ENCODE measurements around the gene RALGPS1. TPM values are rescaled to one million over a fixed set of nuclear protein-coding genes. Genes with fewer than 3 reads are reported as not detected.

RALGPS1 gene
- total RNA-seq, 2 donors from 2014 or later: 7.6 to 18.5 TPM

- Histone ChIP-seq H3K9me3 (no peaks in the 10 kb centered on the region), H3K4me3 (no peak overlapping the region), H3K4me1 (ENCODE audit: control insufficient read depth in 1 of 2, low read depth in 2 of 2) (no peaks in the 10 kb centered on the region), H3K36me3 (no peaks in the 10 kb centered on the region), H3K27me3 (replicated peaks; ENCODE audit: insufficient read depth) (no peaks in the 10 kb centered on the region), H3K27ac (no peak overlapping the region)
- DNase-seq (ENCODE audit: low spot score): no peak
- ATAC-seq (ENCODE audit: insufficient number of reproducible peaks, low FRiP score, low read depth): no peak
- TF ChIP-seq CTCF (IDR thresholded peaks at IDR 0.05): no peak
Measured at GRCh38 chr9:126932871-126933321, 18.3 kb downstream of the RALGPS1 start.

GRCh38 chr9:126933334-126933980, 18.9 kb downstream of the RALGPS1 start:
- TF ChIP-seq CTCF (IDR thresholded peaks at IDR 0.05): no peak
- Histone ChIP-seq H3K27me3 (replicated peaks; ENCODE audit: insufficient read depth) (no peaks in the 10 kb centered on the region), H3K4me1 (ENCODE audit: control insufficient read depth in 1 of 2, low read depth in 2 of 2) (no peaks in the 10 kb centered on the region), H3K27ac (no peak overlapping the region), H3K36me3 (no peaks in the 10 kb centered on the region), H3K4me3 (no peak overlapping the region), H3K9me3 (no peaks in the 10 kb centered on the region)
- ATAC-seq (ENCODE audit: insufficient number of reproducible peaks, low FRiP score, low read depth): no peak
- DNase-seq (ENCODE audit: low spot score): no peak

- TF ChIP-seq CTCF (IDR thresholded peaks at IDR 0.05): no peak
- H3K36me3 ChIP-seq: no peaks in the 10 kb centered on the region
Measured at GRCh38 chr9:126934441-126934840, 19.9 kb downstream of the RALGPS1 start.

GRCh38 chr9:126935630-126936029, 21.0 kb downstream of the RALGPS1 start:
- no peak for DNase-seq (ENCODE audit: low spot score)
- TF ChIP-seq CTCF (IDR thresholded peaks at IDR 0.05): no peak
- ATAC-seq (ENCODE audit: insufficient number of reproducible peaks, low FRiP score, low read depth): no peak

More at GRCh38 chr9:126934441-126934840, 19.9 kb downstream of the RALGPS1 start:
- H3K4me3 ChIP-seq: no peak overlapping the region
- no peaks in the 10 kb centered on the region for H3K9me3 ChIP-seq
- no peaks in the 10 kb centered on the region for H3K27me3 ChIP-seq (replicated peaks; ENCODE audit: insufficient read depth)
- no peak overlapping the region for H3K27ac ChIP-seq
- DNase-seq (ENCODE audit: low spot score) (no peak), ATAC-seq (ENCODE audit: insufficient number of reproducible peaks, low FRiP score, low read depth) (no peak)
- no peaks in the 10 kb centered on the region for H3K4me1 ChIP-seq (ENCODE audit: control insufficient read depth in 1 of 2, low read depth in 2 of 2)

GRCh38 chr9:126937444-126937843, 22.9 kb downstream of the RALGPS1 start:
- no peaks in the 10 kb centered on the region for H3K27me3 ChIP-seq (replicated peaks; ENCODE audit: insufficient read depth)
- no peak for DNase-seq (ENCODE audit: low spot score)

More at GRCh38 chr9:126935630-126936029, 21.0 kb downstream of the RALGPS1 start:
- H3K27ac ChIP-seq: no peak overlapping the region
- no peaks in the 10 kb centered on the region for H3K27me3 ChIP-seq (replicated peaks; ENCODE audit: insufficient read depth)
- no peaks in the 10 kb centered on the region for H3K36me3 ChIP-seq
- H3K4me1 ChIP-seq (ENCODE audit: control insufficient read depth in 1 of 2, low read depth in 2 of 2): no peaks in the 10 kb centered on the region
- no peaks in the 10 kb centered on the region for H3K9me3 ChIP-seq
- H3K4me3 ChIP-seq: no peak overlapping the region

More at GRCh38 chr9:126937444-126937843, 22.9 kb downstream of the RALGPS1 start:
- H3K4me3 ChIP-seq: no peak overlapping the region
- H3K27ac ChIP-seq: no peak overlapping the region
- no peaks in the 10 kb centered on the region for H3K4me1 ChIP-seq (ENCODE audit: control insufficient read depth in 1 of 2, low read depth in 2 of 2)
- TF ChIP-seq CTCF (IDR thresholded peaks at IDR 0.05): no peak
- no peaks in the 10 kb centered on the region for H3K9me3 ChIP-seq
- H3K36me3 ChIP-seq: no peaks in the 10 kb centered on the region
- ATAC-seq (ENCODE audit: insufficient number of reproducible peaks, low FRiP score, low read depth): no peak
